ENCODE data around the gene UHRF1.
A peak's percentile ranks its signal among the peaks of the same experiment; 100 is the strongest.

UHRF1 gene

GRCh38 chr19:4911786-4912672 lies 2.7 kb downstream of the UHRF1 start:
- Histone ChIP-seq H3K27ac (ENCODE audit: insufficient read depth, low read depth, low read length, poor library complexity, severe bottlenecking) (peak overlapping the region; percentile 33), H3K4me1 (ENCODE audit: control insufficient read depth, insufficient read depth, low read length) (peaks cover 26% of the 10 kb centered on the region), H3K27me3 (ENCODE audit: control insufficient read depth, insufficient read depth, low read length, poor library complexity, severe bottlenecking) (no peaks in the 10 kb centered on the region), H3K9me3 (ENCODE audit: control insufficient read depth, low read length) (no peaks in the 10 kb centered on the region), H3K4me3 (ENCODE audit: insufficient read depth, low read depth, low read length) (peak overlapping the region; percentile 63), H3K36me3 (ENCODE audit: control insufficient read depth, insufficient read depth, low read length) (peaks cover 12% of the 10 kb centered on the region)
- WGBS, 2 experiments: 69 to 74% methylated on average over 29 of the region's 29 CpGs

- H3K4me3 ChIP-seq (ENCODE audit: insufficient read depth, low read depth, low read length): no peak overlapping the region
These were observed 4.9 kb downstream of the UHRF1 start for GRCh38 chr19:4913996-4914735.

GRCh38 chr19:4914736-4915501 lies 5.6 kb downstream of the UHRF1 start:
- Histone ChIP-seq H3K4me3 (ENCODE audit: insufficient read depth, low read depth, low read length) (no peak overlapping the region), H3K27me3 (ENCODE audit: control insufficient read depth, insufficient read depth, low read length, poor library complexity, severe bottlenecking) (no peaks in the 10 kb centered on the region), H3K27ac (ENCODE audit: insufficient read depth, low read depth, low read length, poor library complexity, severe bottlenecking) (peak overlapping the region; percentile 16), H3K9me3 (ENCODE audit: control insufficient read depth, low read length) (no peaks in the 10 kb centered on the region), H3K36me3 (ENCODE audit: control insufficient read depth, insufficient read depth, low read length) (peaks cover 12% of the 10 kb centered on the region), H3K4me1 (ENCODE audit: control insufficient read depth, insufficient read depth, low read length) (peaks cover 26% of the 10 kb centered on the region)
- WGBS, 2 experiments: 90% methylated on average over 23 of the region's 23 CpGs

More at GRCh38 chr19:4913996-4914735, 4.9 kb downstream of the UHRF1 start:
- Histone ChIP-seq H3K9me3 (ENCODE audit: control insufficient read depth, low read length) (no peaks in the 10 kb centered on the region), H3K27me3 (ENCODE audit: control insufficient read depth, insufficient read depth, low read length, poor library complexity, severe bottlenecking) (no peaks in the 10 kb centered on the region), H3K27ac (ENCODE audit: insufficient read depth, low read depth, low read length, poor library complexity, severe bottlenecking) (no peak overlapping the region), H3K36me3 (ENCODE audit: control insufficient read depth, insufficient read depth, low read length) (peaks cover 12% of the 10 kb centered on the region), H3K4me1 (ENCODE audit: control insufficient read depth, insufficient read depth, low read length) (peaks cover 26% of the 10 kb centered on the region)
- 93% methylated on average over 24 of the region's 24 CpGs for whole genome bisulfite sequencing, 2 experiments

GRCh38 chr19:4916292-4917082 lies 7.2 kb downstream of the UHRF1 start:
- Histone ChIP-seq H3K36me3 (ENCODE audit: control insufficient read depth, insufficient read depth, low read length) (peaks cover 23% of the 10 kb centered on the region), H3K9me3 (ENCODE audit: control insufficient read depth, low read length) (no peaks in the 10 kb centered on the region), H3K4me1 (ENCODE audit: control insufficient read depth, insufficient read depth, low read length) (peaks cover 15% of the 10 kb centered on the region), H3K4me3 (ENCODE audit: insufficient read depth, low read depth, low read length) (no peak overlapping the region), H3K27ac (ENCODE audit: insufficient read depth, low read depth, low read length, poor library complexity, severe bottlenecking) (no peak overlapping the region), H3K27me3 (ENCODE audit: control insufficient read depth, insufficient read depth, low read length, poor library complexity, severe bottlenecking) (no peaks in the 10 kb centered on the region)
- WGBS, 2 experiments: 95 to 96% methylated on average over 41 of the region's 41 CpGs

- H3K4me3 ChIP-seq (ENCODE audit: insufficient read depth, low read depth, low read length): no peak overlapping the region
- H3K4me1 ChIP-seq (ENCODE audit: control insufficient read depth, insufficient read depth, low read length): no peaks in the 10 kb centered on the region
- H3K9me3 ChIP-seq (ENCODE audit: control insufficient read depth, low read length): no peaks in the 10 kb centered on the region
- H3K27me3 ChIP-seq (ENCODE audit: control insufficient read depth, insufficient read depth, low read length, poor library complexity, severe bottlenecking): no peaks in the 10 kb centered on the region
- H3K27ac ChIP-seq (ENCODE audit: insufficient read depth, low read depth, low read length, poor library complexity, severe bottlenecking): no peak overlapping the region
- peaks cover 13% of the 10 kb centered on the region for H3K36me3 ChIP-seq (ENCODE audit: control insufficient read depth, insufficient read depth, low read length)
- 93 to 95% methylated on average over 22 of the region's 22 CpGs for WGBS, 2 experiments
These were observed 13.4 kb downstream of the UHRF1 start for GRCh38 chr19:4922530-4923275.

GRCh38 chr19:4923276-4923747 lies 14.0 kb downstream of the UHRF1 start:
- Histone ChIP-seq H3K4me3 (ENCODE audit: insufficient read depth, low read depth, low read length) (no peak overlapping the region), H3K36me3 (ENCODE audit: control insufficient read depth, insufficient read depth, low read length) (peaks cover 13% of the 10 kb centered on the region)

GRCh38 chr19:4929186-4929585 lies 19.9 kb downstream of the UHRF1 start:
- Histone ChIP-seq H3K4me3 (ENCODE audit: insufficient read depth, low read depth, low read length) (no peak overlapping the region), H3K27ac (ENCODE audit: insufficient read depth, low read depth, low read length, poor library complexity, severe bottlenecking) (no peak overlapping the region), H3K4me1 (ENCODE audit: control insufficient read depth, insufficient read depth, low read length) (no peaks in the 10 kb centered on the region), H3K36me3 (ENCODE audit: control insufficient read depth, insufficient read depth, low read length) (peaks cover 25% of the 10 kb centered on the region), H3K9me3 (ENCODE audit: control insufficient read depth, low read length) (no peaks in the 10 kb centered on the region), H3K27me3 (ENCODE audit: control insufficient read depth, insufficient read depth, low read length, poor library complexity, severe bottlenecking) (no peaks in the 10 kb centered on the region)
- 95 to 96% methylated on average over 22 of the region's 22 CpGs for WGBS, 2 experiments

More at GRCh38 chr19:4923276-4923747, 14.0 kb downstream of the UHRF1 start:
- 95% methylated on average over 21 of the region's 21 CpGs for WGBS, 2 experiments
- Histone ChIP-seq H3K9me3 (ENCODE audit: control insufficient read depth, low read length) (no peaks in the 10 kb centered on the region), H3K27ac (ENCODE audit: insufficient read depth, low read depth, low read length, poor library complexity, severe bottlenecking) (no peak overlapping the region), H3K27me3 (ENCODE audit: control insufficient read depth, insufficient read depth, low read length, poor library complexity, severe bottlenecking) (no peaks in the 10 kb centered on the region), H3K4me1 (ENCODE audit: control insufficient read depth, insufficient read depth, low read length) (no peaks in the 10 kb centered on the region)

- Histone ChIP-seq H3K27ac (ENCODE audit: insufficient read depth, low read depth, low read length, poor library complexity, severe bottlenecking) (no peak overlapping the region), H3K4me3 (ENCODE audit: insufficient read depth, low read depth, low read length) (no peak overlapping the region), H3K9me3 (ENCODE audit: control insufficient read depth, low read length) (no peaks in the 10 kb centered on the region), H3K36me3 (ENCODE audit: control insufficient read depth, insufficient read depth, low read length) (peaks cover 33% of the 10 kb centered on the region), H3K27me3 (ENCODE audit: control insufficient read depth, insufficient read depth, low read length, poor library complexity, severe bottlenecking) (no peaks in the 10 kb centered on the region), H3K4me1 (ENCODE audit: control insufficient read depth, insufficient read depth, low read length) (no peaks in the 10 kb centered on the region)
- 95% methylated on average over 28 of the region's 28 CpGs for WGBS, 2 experiments
These were observed 21.4 kb downstream of the UHRF1 start for GRCh38 chr19:4930664-4931063.

GRCh38 chr19:4932711-4933110 lies 23.4 kb downstream of the UHRF1 start:
- no peaks in the 10 kb centered on the region for H3K9me3 ChIP-seq (ENCODE audit: control insufficient read depth, low read length)
- WGBS, 2 experiments: 96% methylated on average over 32 of the region's 32 CpGs
- no peaks in the 10 kb centered on the region for H3K27me3 ChIP-seq (ENCODE audit: control insufficient read depth, insufficient read depth, low read length, poor library complexity, severe bottlenecking)
- H3K27ac ChIP-seq (ENCODE audit: insufficient read depth, low read depth, low read length, poor library complexity, severe bottlenecking): no peak overlapping the region
- peaks cover 37% of the 10 kb centered on the region for H3K36me3 ChIP-seq (ENCODE audit: control insufficient read depth, insufficient read depth, low read length)
- H3K4me1 ChIP-seq (ENCODE audit: control insufficient read depth, insufficient read depth, low read length): no peaks in the 10 kb centered on the region
- H3K4me3 ChIP-seq (ENCODE audit: insufficient read depth, low read depth, low read length): no peak overlapping the region
